Measurements from ENCODE around the gene GAB2. TPM values are rescaled to one million over a fixed set of nuclear protein-coding genes. Genes with fewer than 3 reads are reported as not detected.

GAB2 gene
- total RNA-seq, 2 experiments from 2014 or later: 1.4 to 1.8 TPM

DNA sequence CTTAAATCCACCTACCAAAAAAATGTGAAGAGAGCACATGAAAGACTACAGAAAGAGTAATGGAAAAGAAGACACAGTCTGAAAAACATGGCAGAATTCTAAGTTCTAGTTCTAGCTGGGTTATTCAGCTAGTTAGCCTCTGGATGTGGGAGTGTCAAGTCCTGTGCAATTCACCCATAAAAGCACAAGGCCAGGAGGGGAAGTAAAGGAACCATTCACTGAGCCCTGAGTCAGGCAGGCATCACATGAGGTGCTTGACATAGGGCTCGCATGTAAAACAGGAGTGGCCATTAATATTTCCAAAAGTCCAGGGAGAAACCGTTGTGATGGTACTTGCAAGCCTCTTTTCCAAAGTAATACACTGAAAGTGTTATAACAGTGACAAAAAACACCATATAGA is 103.7 kb downstream of the GAB2 start:
- DNase-seq (no peak), ATAC-seq (no peak)
- H3K27ac Mint-ChIP-seq: no peak overlapping the region
- ChIA-PET POLR2A (no interaction called here), CTCF (no interaction called here)
- TF ChIP-seq, protein P1, sequence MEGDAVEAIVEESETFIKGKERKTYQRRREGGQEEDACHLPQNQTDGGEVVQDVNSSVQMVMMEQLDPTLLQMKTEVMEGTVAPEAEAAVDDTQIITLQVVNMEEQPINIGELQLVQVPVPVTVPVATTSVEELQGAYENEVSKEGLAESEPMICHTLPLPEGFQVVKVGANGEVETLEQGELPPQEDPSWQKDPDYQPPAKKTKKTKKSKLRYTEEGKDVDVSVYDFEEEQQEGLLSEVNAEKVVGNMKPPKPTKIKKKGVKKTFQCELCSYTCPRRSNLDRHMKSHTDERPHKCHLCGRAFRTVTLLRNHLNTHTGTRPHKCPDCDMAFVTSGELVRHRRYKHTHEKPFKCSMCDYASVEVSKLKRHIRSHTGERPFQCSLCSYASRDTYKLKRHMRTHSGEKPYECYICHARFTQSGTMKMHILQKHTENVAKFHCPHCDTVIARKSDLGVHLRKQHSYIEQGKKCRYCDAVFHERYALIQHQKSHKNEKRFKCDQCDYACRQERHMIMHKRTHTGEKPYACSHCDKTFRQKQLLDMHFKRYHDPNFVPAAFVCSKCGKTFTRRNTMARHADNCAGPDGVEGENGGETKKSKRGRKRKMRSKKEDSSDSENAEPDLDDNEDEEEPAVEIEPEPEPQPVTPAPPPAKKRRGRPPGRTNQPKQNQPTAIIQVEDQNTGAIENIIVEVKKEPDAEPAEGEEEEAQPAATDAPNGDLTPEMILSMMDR (IDR thresholded peaks at IDR 0.05): no peak
- H3K4me3 Mint-ChIP-seq: no peak overlapping the region
- H3K4me1 Mint-ChIP-seq (ENCODE audit: low read depth): no peaks in the 10 kb centered on the region
- H3K9me3 Mint-ChIP-seq: no peaks in the 10 kb centered on the region
- H3K36me3 Mint-ChIP-seq (ENCODE audit: low read depth): no peaks in the 10 kb centered on the region
- intact Hi-C loops (cut with micrococcal nuclease): no loop called here
- peaks cover 3% of the 10 kb centered on the region for H3K27me3 Mint-ChIP-seq

DNA sequence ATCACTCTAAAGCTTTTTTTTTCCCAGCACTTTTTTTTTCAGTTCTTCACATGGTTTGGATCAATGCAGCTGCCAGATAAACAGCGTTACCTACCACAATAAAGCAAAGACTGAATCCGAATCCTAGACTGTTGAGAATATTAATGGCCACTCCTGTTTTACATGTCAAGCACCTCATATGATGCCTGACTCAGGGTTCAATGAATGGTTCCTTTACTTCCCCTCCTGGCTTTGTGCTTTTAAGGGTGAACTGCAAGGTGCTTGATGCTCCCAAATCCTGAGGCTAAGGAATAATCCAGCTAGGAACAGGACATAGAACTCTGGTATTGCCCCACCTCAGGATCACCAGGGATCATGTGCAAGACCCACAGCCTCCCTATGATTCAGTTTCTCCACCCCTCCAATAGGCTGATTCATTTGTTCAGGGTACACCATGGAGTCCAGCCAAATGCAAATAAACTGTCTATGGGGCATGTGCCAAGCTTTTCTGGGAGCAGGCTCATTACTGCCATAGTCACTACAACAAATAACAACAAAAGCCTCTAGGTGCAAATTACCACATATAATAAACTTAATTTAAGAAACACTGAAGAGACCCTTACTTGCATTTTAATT is 104.3 kb downstream of the GAB2 start:
- intact Hi-C loops (cut with micrococcal nuclease): no loop called here
- Mint-ChIP-seq H3K27ac (no peak overlapping the region), H3K9me3 (no peaks in the 10 kb centered on the region), H3K36me3 (ENCODE audit: low read depth) (no peaks in the 10 kb centered on the region), H3K4me3 (no peak overlapping the region), H3K27me3 (peaks cover 3% of the 10 kb centered on the region), H3K4me1 (ENCODE audit: low read depth) (no peaks in the 10 kb centered on the region)
- TF ChIP-seq, protein P1 (IDR thresholded peaks at IDR 0.05): no peak
- ATAC-seq (no peak), DNase-seq (no peak)
- ChIA-PET POLR2A (interaction anchor here (0.5 kb wide), 1 partner anchor 114 kb away, joined by 3 read pairs; no protein-coding TSS in a partner anchor), CTCF (no interaction called here)

DNA sequence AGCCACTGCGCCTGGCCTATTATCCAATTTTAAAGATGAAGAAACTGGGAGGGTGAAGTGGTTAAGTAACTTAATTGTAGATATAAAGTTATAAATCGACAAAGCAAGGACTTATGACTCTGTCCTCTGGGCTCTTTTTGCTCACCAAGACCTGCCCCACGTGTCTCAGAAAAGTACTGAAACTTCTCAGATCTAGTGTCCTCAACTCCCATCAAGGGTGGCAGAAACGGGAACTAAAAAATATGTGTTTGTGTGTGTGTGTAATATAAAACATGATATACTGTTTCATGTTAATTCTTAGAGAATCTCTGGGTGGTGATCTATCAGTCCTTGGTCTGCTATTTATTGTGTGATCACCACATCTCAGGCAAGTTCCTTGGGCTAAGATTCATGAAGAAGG is 104.9 kb downstream of the GAB2 start:
- H3K4me1 Mint-ChIP-seq (ENCODE audit: low read depth): no peaks in the 10 kb centered on the region
- ATAC-seq: no peak
- no peak overlapping the region for H3K27ac Mint-ChIP-seq
- H3K4me3 Mint-ChIP-seq: no peak overlapping the region
- CTCF ChIA-PET: no interaction called here
- no peaks in the 10 kb centered on the region for H3K36me3 Mint-ChIP-seq (ENCODE audit: low read depth)
- H3K27me3 Mint-ChIP-seq: peaks cover 3% of the 10 kb centered on the region
- DNase-seq: no peak
- no peaks in the 10 kb centered on the region for H3K9me3 Mint-ChIP-seq
- TF ChIP-seq, protein P1 (IDR thresholded peaks at IDR 0.05): no peak
- intact Hi-C loops (cut with micrococcal nuclease): no loop called here
- POLR2A ChIA-PET: no interaction called here

DNA sequence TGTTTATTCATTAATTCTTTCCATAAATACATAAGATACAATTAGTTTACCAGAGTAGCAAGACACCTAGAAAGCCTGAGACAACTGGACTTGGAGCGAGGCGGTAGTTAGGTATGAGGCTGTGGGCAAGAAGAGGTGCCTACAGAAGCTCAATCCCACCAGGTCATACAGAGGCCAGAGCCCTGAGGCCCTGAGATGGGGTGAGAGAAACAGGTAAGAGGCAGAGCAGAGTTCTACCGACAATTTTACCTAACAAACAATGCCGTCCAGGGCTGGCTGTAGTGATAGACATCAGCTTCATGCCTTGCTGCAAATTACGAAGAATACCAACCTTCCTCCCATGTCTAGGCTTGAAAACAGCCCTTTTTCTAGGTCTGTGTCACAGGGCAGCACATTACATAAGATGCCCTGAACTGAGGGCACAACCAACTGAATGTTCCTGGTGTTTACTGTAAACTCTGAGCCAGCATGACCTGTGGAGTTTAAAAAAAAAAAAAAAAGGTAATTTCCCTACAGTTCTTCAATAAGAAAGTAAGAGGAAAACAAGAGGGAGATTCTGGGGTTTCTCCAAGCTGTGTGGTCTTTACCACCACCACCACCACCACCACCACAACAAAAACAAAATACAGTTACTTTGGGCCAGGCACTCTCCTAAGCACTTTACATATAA is 105.8 kb downstream of the GAB2 start:
- TF ChIP-seq, protein P1 (IDR thresholded peaks at IDR 0.05): no peak
- no peak for ATAC-seq
- no peak for DNase-seq
- no peaks in the 10 kb centered on the region for H3K36me3 Mint-ChIP-seq (ENCODE audit: low read depth)
- H3K4me1 Mint-ChIP-seq (ENCODE audit: low read depth): no peaks in the 10 kb centered on the region
- H3K4me3 Mint-ChIP-seq: no peak overlapping the region
- peaks cover 3% of the 10 kb centered on the region for H3K27me3 Mint-ChIP-seq
- no peaks in the 10 kb centered on the region for H3K9me3 Mint-ChIP-seq
- POLR2A ChIA-PET: no interaction called here
- H3K27ac Mint-ChIP-seq: no peak overlapping the region
- intact Hi-C loops (cut with micrococcal nuclease): no loop called here
- CTCF ChIA-PET: interaction anchor here (1.3 kb wide), 1 partner anchor 20 kb away, joined by 3 read pairs; no protein-coding TSS in a partner anchor

DNA sequence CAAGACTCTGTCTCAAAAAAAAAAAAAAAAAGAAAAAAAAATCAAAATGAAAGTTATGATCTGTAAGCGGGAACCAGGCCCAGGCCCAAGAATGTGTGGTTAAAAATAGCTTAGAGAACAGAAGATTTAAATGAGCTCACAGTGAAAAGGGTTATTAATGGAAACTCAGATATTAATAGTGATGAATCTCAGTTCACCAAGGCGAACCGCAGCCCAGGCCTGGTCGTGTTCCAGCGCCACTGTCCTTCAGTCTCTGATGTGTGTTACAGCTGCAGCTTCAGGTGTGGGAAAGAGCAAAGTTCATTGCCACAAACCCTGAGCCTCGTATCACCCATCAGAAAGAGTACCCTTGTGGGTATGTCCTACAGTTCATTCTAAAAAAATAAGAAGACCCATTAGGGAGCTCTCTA is 107.1 kb downstream of the GAB2 start:
- intact Hi-C loops (cut with micrococcal nuclease): no loop called here
- H3K27ac Mint-ChIP-seq: no peak overlapping the region
- no peak overlapping the region for H3K4me3 Mint-ChIP-seq
- H3K4me1 Mint-ChIP-seq (ENCODE audit: low read depth): no peaks in the 10 kb centered on the region
- H3K9me3 Mint-ChIP-seq: no peaks in the 10 kb centered on the region
- ATAC-seq (no peak), DNase-seq (no peak)
- H3K36me3 Mint-ChIP-seq (ENCODE audit: low read depth): no peaks in the 10 kb centered on the region
- H3K27me3 Mint-ChIP-seq: peaks cover 3% of the 10 kb centered on the region
- TF ChIP-seq, protein P1 (IDR thresholded peaks at IDR 0.05): no peak
- CTCF ChIA-PET: interaction anchor here (0.7 to 1.7 kb wide), 4 partner anchors 14 to 541 kb away, joined by 3 to 5 read pairs (median 4); no protein-coding TSS in a partner anchor
- POLR2A ChIA-PET: interaction anchor here (0.6 kb wide), 1 partner anchor 45 kb away, joined by 4 read pairs; no protein-coding TSS in a partner anchor

Data from activated CD8-positive, alpha-beta T cell treated with anti-CD3 and anti-CD28 coated beads for 36 hours (primary cell).